IMR-90 (cell line): ENCODE results near the gene GRAMD2B. TPM values are rescaled to one million over a fixed set of nuclear protein-coding genes. Genes with fewer than 3 reads are reported as not detected.

ENCODE experiments used
- ATAC-seq: fragments of 200-7000 bp; cut with Tn5 transposase; 2 replicates; pipeline ENCODE4 v1.9.1; 2020; ENCODE audit warnings: low read depth, mild to moderate bottlenecking, moderate library complexity
- BruUV-seq: library from RNA; stranded (reverse); fragments of 400-500 nt; replicated peaks from 2 replicates; lab custom pipeline; 2021; lab: Mats Ljungman, UMichigan
- CTCF ChIA-PET: fragments of 300-600 bp; formaldehyde crosslinking; extraction: SDS; loops from one replicate; lab custom pipeline; 2021; ENCODE audit warnings: antibody characterized with exemption; lab: Yijun Ruan, JAX
- POLR2A ChIA-PET: fragments of 300-600 bp; sonication (Branson Sonifier 250); formaldehyde crosslinking; loops from one replicate; lab custom pipeline; 2022; ENCODE audit warnings: antibody characterized with exemption; ENCODE audit not compliant: unreplicated experiment; lab: Charles Lee
- DNase-seq: peaks from one replicate; pipeline ENCODE4 v3.0.0; 2013
- H2AFZ ChIP-seq: replicated peaks from 2 replicates; pipeline ENCODE3; 2013; ENCODE audit warnings: low read length, mild to moderate bottlenecking; ENCODE audit not compliant: poor library complexity
- H2AK5ac ChIP-seq: 2 replicates; pipeline ENCODE4 v1.6.1; 2013; ENCODE audit warnings: low read depth, low read length, inconsistent platforms
- H2AK9ac ChIP-seq: replicated peaks from 2 replicates; pipeline ENCODE3; 2013; ENCODE audit warnings: mild to moderate bottlenecking, low read depth, low read length, moderate library complexity; ENCODE audit not compliant: poor library complexity
- H2BK120ac ChIP-seq: 2 replicates; pipeline ENCODE4 v1.6.1; 2013; ENCODE audit warnings: low read depth, low read length, inconsistent platforms
- H2BK15ac ChIP-seq: 3 replicates; pipeline ENCODE4 v1.6.1; 2013; ENCODE audit warnings: low read depth, low read length, inconsistent platforms
- H2BK20ac ChIP-seq: 2 replicates; pipeline ENCODE4 v1.6.1; 2013; ENCODE audit warnings: low read depth, mild to moderate bottlenecking, inconsistent platforms, low read length, moderate library complexity
- H2BK5ac ChIP-seq: 2 replicates; pipeline ENCODE4 v1.6.1; 2013; ENCODE audit warnings: mild to moderate bottlenecking, low read depth, low read length, inconsistent platforms; ENCODE audit not compliant: poor library complexity, severe bottlenecking
- H3K14ac ChIP-seq: replicated peaks from 2 replicates; pipeline ENCODE4 v1.6.1; 2013; ENCODE audit warnings: low read depth, low read length, inconsistent platforms
- H3K18ac ChIP-seq: 2 replicates; pipeline ENCODE4 v1.6.1; 2013; ENCODE audit warnings: low read depth, low read length, control low read depth
- H3K23ac ChIP-seq: 2 replicates; pipeline ENCODE4 v1.6.1; 2013; ENCODE audit warnings: low read depth, low read length, inconsistent platforms
- H3K27ac ChIP-seq: 2 replicates; pipeline ENCODE4 v1.5.1; 2013; ENCODE audit warnings: mild to moderate bottlenecking, control low read depth, low read length; ENCODE audit not compliant: insufficient read depth
- H3K27me3 ChIP-seq: 2 replicates; pipeline ENCODE4 v1.6.1; 2013; ENCODE audit warnings: low read length; ENCODE audit not compliant: control insufficient read depth, insufficient read depth
- H3K36me3 ChIP-seq: 2 replicates; pipeline ENCODE4 v1.6.1; 2013; ENCODE audit warnings: low read length, mixed read lengths; ENCODE audit not compliant: control insufficient read depth, insufficient read depth
- H3K4ac ChIP-seq: 2 replicates; pipeline ENCODE4 v1.6.1; 2013; ENCODE audit warnings: low read depth, low read length, inconsistent platforms
- H3K4me1 ChIP-seq: 2 replicates; pipeline ENCODE4 v1.6.1; 2013; ENCODE audit warnings: low read length, mixed read lengths; ENCODE audit not compliant: control insufficient read depth, insufficient read depth
- H3K4me2 ChIP-seq: 2 replicates; pipeline ENCODE4 v1.6.1; 2013; ENCODE audit warnings: low read depth, mild to moderate bottlenecking, control low read depth, low read length, moderate library complexity
- H3K4me3 ChIP-seq: 2 replicates; pipeline ENCODE4 v1.5.1; 2013; ENCODE audit warnings: low read depth, mild to moderate bottlenecking, control low read depth, low read length, moderate library complexity; ENCODE audit not compliant: insufficient read depth
- H3K56ac ChIP-seq: 2 replicates; pipeline ENCODE4 v1.6.1; 2013; ENCODE audit warnings: low read length, inconsistent platforms; ENCODE audit not compliant: insufficient read depth; ENCODE audit errors: extremely low read depth
- H3K79me1 ChIP-seq, 2 experiments: 2 replicates each; pipeline ENCODE4 v1.6.1; 2013; ENCODE audit warnings: low read length in 2 of 2, inconsistent platforms in 1 of 2, low read depth in 1 of 2
- H3K9ac ChIP-seq: 2 replicates; pipeline ENCODE4 v1.6.1; 2013; ENCODE audit warnings: low read depth, low read length, control low read depth
- H3K9me1 ChIP-seq: 2 replicates; pipeline ENCODE4 v1.6.1; 2013; ENCODE audit warnings: low read length, inconsistent platforms; ENCODE audit not compliant: insufficient read depth
- H3K9me3 ChIP-seq: 2 replicates; pipeline ENCODE4 v1.6.1; 2013; ENCODE audit warnings: low read length; ENCODE audit not compliant: control insufficient read depth, insufficient read depth
- H4K20me1 ChIP-seq: 2 replicates; pipeline ENCODE4 v1.6.1; 2013; ENCODE audit warnings: low read length, inconsistent platforms; ENCODE audit not compliant: insufficient read depth
- H4K5ac ChIP-seq: 2 replicates; pipeline ENCODE4 v1.6.1; 2013; ENCODE audit warnings: mild to moderate bottlenecking, low read depth, low read length, control low read depth
- H4K8ac ChIP-seq, 2 experiments: 2 replicates each; pipeline ENCODE4 v1.6.1; 2013; ENCODE audit warnings: low read depth in 2 of 2, low read length in 2 of 2, control low read depth in 1 of 2, inconsistent platforms in 1 of 2
- H4K91ac ChIP-seq: 2 replicates; pipeline ENCODE4 v1.6.1; 2013; ENCODE audit warnings: low read depth, low read length, inconsistent platforms; ENCODE audit not compliant: insufficient read depth
- BHLHE40 ChIP-seq: fragments of 150-350 bp; IDR thresholded peaks from 2 replicates; pipeline ENCODE4 v1.6.1; 2016; ENCODE audit warnings: mild to moderate bottlenecking, low read depth, low read length
- RAD21 ChIP-seq: IDR thresholded peaks from 2 replicates; pipeline ENCODE4 v1.6.1; 2012; ENCODE audit warnings: low read length, improper control_type of control experiment
- RFX5 ChIP-seq: IDR thresholded peaks from 2 replicates; pipeline ENCODE4 v1.8.0; 2012; ENCODE audit warnings: low read depth, mild to moderate bottlenecking, low read length, moderate library complexity
- WGBS, 2 experiments: methylation state at CpG; one replicate each; pipeline versions ENCODE4 v1.1.5 to v1.1.7; 2013; ENCODE audit warnings: missing lambda C conversion rate in 2 of 2; ENCODE audit not compliant: insufficient read length in 1 of 2; ENCODE audit errors: extremely low coverage in 2 of 2; 5-methylcytosine and 5-hydroxymethylcytosine counted together
- dilution Hi-C: fragments of 300-500 bp; cut with HindIII; formaldehyde crosslinking; loops from one replicate; pipeline ENCODE4 v1.14.3; 2018; ENCODE audit warnings: low sequenced_read_pairs; ENCODE audit not compliant: unreplicated experiment
- in situ Hi-C: fragments of 300-500 bp; cut with MboI; formaldehyde crosslinking; loops from 3 replicates; pipeline ENCODE4 v1.14.3; 2019; ENCODE audit warnings: low sequenced_read_pairs, inconsistent platforms, mixed read lengths
- intact Hi-C: fragments of 100-400 bp; cut with micrococcal nuclease; formaldehyde crosslinking; loops from 2 replicates; pipeline ENCODE4 v1.10.0; 2022
- polyA plus RNA-seq, 3 experiments: library from polyadenylated mRNA; depleted of rRNA; stranded (reverse); fragments of >200 nt; gene quantifications; 2 replicates each; pipeline ENCODE4 v1.2.3, GENCODE V29; 2012; ENCODE audit warnings: low replicate concordance in 1 of 3
- total RNA-seq: library from RNA; depleted of rRNA; stranded (reverse); fragments of >200 nt; gene quantifications from 2 replicates; pipeline ENCODE4 v1.2.3, GENCODE V29; 2012

GRAMD2B gene
- total and polyA plus RNA-seq, 2 of the 4 experiments (the other 2 are of a cell fraction), result 13.9 to 20.3 TPM

DNA sequence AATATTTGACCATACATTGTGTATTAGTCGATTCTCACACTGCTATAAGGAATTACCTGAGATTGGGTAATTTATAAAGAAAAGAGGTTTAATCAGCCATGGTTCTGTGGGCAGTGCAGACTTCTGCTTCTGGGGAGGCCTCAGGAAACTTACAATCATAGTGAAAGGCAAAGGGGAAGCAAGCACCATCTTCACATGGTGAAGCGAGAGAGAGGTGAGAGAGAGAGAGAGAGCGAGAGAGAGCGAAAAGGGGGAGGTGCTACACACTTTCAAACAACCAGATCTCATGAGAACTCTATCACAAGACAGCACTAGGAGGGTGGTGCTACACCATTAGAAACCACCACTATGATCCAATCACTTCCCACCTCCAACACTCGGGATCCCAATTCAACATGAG lies 4.1 kb upstream of the GRAMD2B start:
- no peak for ATAC-seq
- no peak overlapping the region for H2AFZ ChIP-seq
- H3K4ac ChIP-seq, result no peak overlapping the region

More for the DNA sequence above, 4.1 kb upstream of the GRAMD2B start:
- no CpG with 5 or more reads among the region's 5 CpGs for WGBS, 2 experiments
- Histone ChIP-seq H3K27ac (no peak overlapping the region), H4K5ac (no peak overlapping the region), H3K14ac (no peak overlapping the region), H2BK20ac (no peak overlapping the region), H2AK5ac (no peak overlapping the region), H3K4me1 (peaks cover 3% of the 10 kb centered on the region), H2BK15ac (no peak overlapping the region), H3K23ac (no peak overlapping the region), H4K91ac (no peak overlapping the region), H3K9me1 (peaks cover 2% of the 10 kb centered on the region; the same call in 1 of the 2 replicates), H2AK9ac (no peak overlapping the region), H4K8ac (no peak overlapping the region), H3K4me3 (no peak overlapping the region), H4K20me1 (no peaks in the 10 kb centered on the region), H3K79me1 (peaks cover 3 to 11% of the 10 kb centered on the region in 2 experiments; a peak in 2 of 4 replicates), H3K9me3 (no peaks in the 10 kb centered on the region), H3K27me3 (no peaks in the 10 kb centered on the region), H3K18ac (no peak overlapping the region), H3K9ac (no peak overlapping the region), H2BK5ac (no peak overlapping the region), H3K56ac (no peak overlapping the region), H3K36me3 (no peaks in the 10 kb centered on the region), H3K4me2 (no peak overlapping the region), H2BK120ac (no peak overlapping the region)
- intact Hi-C loops (no loop called here), dilution Hi-C loops (no loop called here), in situ Hi-C loops (no loop called here)
- BruUV-seq, result no TSS peak
- no peak for TF ChIP-seq RFX5
- no peak for TF ChIP-seq RAD21
- no peak for TF ChIP-seq BHLHE40
- POLR2A ChIA-PET, result no interaction called here
- DNase-seq, result no peak
- CTCF ChIA-PET, result no interaction called here
